Transverse colon (tissue), 4 donors: Measurements from ENCODE around the gene ASCL4.

Experiments
- POLR2A ChIP-seq: fragments of 450-650 bp; IDR thresholded peaks from one replicate; pipeline ENCODE4 v1.6.1; 2016; ENCODE audit warnings: antibody characterized with exemption, mild to moderate bottlenecking, moderate library complexity
- POLR2AphosphoS5 ChIP-seq, 3 donors: sonication (generic); formaldehyde crosslinking; IDR thresholded peaks; one replicate each; pipeline ENCODE4 v1.6.1; 2016; ENCODE audit warnings: antibody characterized with exemption in 3 of 3
- TF ChIP-seq, protein P1 (sequence below), 5 experiments: fragments of 200-600 bp in 3 of 5; fragments of 450-650 bp in 2 of 5; sonication (generic) in 3 of 5; IDR thresholded peaks; 1 replicate in 2 of 5; 2 replicates in 3 of 5; pipeline ENCODE4 v1.5.1; 2016 to 2017; ENCODE audit warnings: antibody characterized with exemption in 5 of 5, inconsistent platforms in 3 of 5, mild to moderate bottlenecking in 2 of 5, moderate library complexity in 1 of 5

GRCh38 chr12:107759410-107759809 lies 15.1 kb upstream of the ASCL4 start:
- TF ChIP-seq, protein P1, sequence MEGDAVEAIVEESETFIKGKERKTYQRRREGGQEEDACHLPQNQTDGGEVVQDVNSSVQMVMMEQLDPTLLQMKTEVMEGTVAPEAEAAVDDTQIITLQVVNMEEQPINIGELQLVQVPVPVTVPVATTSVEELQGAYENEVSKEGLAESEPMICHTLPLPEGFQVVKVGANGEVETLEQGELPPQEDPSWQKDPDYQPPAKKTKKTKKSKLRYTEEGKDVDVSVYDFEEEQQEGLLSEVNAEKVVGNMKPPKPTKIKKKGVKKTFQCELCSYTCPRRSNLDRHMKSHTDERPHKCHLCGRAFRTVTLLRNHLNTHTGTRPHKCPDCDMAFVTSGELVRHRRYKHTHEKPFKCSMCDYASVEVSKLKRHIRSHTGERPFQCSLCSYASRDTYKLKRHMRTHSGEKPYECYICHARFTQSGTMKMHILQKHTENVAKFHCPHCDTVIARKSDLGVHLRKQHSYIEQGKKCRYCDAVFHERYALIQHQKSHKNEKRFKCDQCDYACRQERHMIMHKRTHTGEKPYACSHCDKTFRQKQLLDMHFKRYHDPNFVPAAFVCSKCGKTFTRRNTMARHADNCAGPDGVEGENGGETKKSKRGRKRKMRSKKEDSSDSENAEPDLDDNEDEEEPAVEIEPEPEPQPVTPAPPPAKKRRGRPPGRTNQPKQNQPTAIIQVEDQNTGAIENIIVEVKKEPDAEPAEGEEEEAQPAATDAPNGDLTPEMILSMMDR (IDR thresholded peaks at IDR 0.05): no peak
- TF ChIP-seq POLR2AphosphoS5 (IDR thresholded peaks at IDR 0.05): peak in 2 of 3 donors; percentile 65 to 66
- TF ChIP-seq POLR2A: no peak
